ENCODE data around the gene DDX17. TPM values are rescaled to one million over a fixed set of nuclear protein-coding genes. Genes with fewer than 3 reads are reported as not detected.

The DDX17 gene
- total RNA-seq, 1 experiment from 2014 or later: 399 TPM

DNA sequence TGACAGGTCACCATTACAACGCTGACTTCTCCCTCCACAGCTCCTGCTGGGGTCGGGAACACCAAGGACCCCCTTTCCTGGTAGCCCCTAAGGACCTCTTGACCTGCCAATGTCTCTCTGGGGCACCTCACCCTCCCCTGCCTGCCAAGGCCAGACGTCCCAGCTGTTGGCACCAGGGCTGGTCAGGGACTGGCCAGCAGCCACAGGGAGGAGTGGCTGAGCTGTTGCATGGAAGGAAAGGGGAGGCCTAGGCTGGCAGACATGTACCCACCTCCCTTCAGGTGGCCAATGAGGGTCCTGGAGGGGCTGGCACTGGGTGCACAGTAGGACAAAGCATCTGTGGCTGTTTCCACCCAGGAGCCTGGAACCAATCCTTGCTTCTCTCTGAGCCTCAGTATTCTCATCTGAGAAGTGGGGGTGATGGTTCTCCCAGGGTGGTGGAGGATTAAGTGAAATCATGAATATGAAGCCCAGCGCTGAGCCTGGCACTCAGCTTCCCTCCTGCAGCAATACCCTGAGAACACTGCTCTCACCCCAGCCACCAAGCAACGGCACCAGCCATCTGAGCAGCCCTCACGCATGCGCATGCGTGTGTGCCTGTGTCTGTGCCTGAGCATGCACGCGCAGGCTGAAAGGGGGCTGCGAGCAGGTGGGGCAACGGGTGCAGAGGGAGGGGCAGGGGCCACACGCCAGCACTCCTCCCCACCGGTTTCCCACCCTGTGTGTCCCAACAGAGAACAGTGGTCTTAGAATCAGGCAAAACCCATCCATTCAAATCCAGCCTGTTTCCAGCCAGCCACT lies 57.0 kb downstream of the DDX17 start:
- H3K36me3 Mint-ChIP-seq: no peaks in the 10 kb centered on the region
- POLR2A ChIA-PET: no interaction called here
- H3K4me1 Mint-ChIP-seq: peaks cover 23% of the 10 kb centered on the region

GRCh38 chr22:38446018-38446601 lies 60.0 kb downstream of the DDX17 start:
- Mint-ChIP-seq H3K4me3 (no peak overlapping the region), H3K9me3 (no peaks in the 10 kb centered on the region), H3K27ac (no peak overlapping the region), H3K4me1 (peaks cover 14% of the 10 kb centered on the region), H3K27me3 (ENCODE audit: low read depth) (peaks cover 7% of the 10 kb centered on the region), H3K36me3 (no peaks in the 10 kb centered on the region)
- TF ChIP-seq USF2 (CRISPR knock-in tag; IDR thresholded peaks at IDR 0.05): no peak
- no peak for TF ChIP-seq NR2C2 (CRISPR knock-in tag; IDR thresholded peaks at IDR 0.05)
- no peak for TF ChIP-seq GABPB1 (CRISPR knock-in tag; IDR thresholded peaks at IDR 0.05)
- ATAC-seq: no peak
- ChIA-PET CTCF (interaction anchor here (4.6 kb wide), 1 partner anchor 11 kb away, joined by 54 read pairs; no protein-coding TSS in a partner anchor), POLR2A (no interaction called here)
- no peak for DNase-seq (ENCODE audit: low spot score)

More for the DNA sequence above, 57.0 kb downstream of the DDX17 start:
- no peak for DNase-seq (ENCODE audit: low spot score)
- CTCF ChIA-PET: interaction anchor here (0.9 to 4.6 kb wide), 4 partner anchors 14 to 397 kb away, joined by 4 to 54 read pairs (median 4); no protein-coding TSS in a partner anchor
- peaks cover 33% of the 10 kb centered on the region for H3K27me3 Mint-ChIP-seq (ENCODE audit: low read depth)
- no peak for ATAC-seq
- TF ChIP-seq TP53 (CRISPR knock-in tag; IDR thresholded peaks at IDR 0.05): no peak
- no peak for TF ChIP-seq ZNF396 (CRISPR knock-in tag; IDR thresholded peaks at IDR 0.05; ENCODE audit: borderline replicate concordance)
- TF ChIP-seq JUN (CRISPR knock-in tag; IDR thresholded peaks at IDR 0.05): no peak
- TF ChIP-seq SOX15 (CRISPR knock-in tag; IDR thresholded peaks at IDR 0.05): no peak
- TF ChIP-seq PRRX2 (CRISPR knock-in tag; IDR thresholded peaks at IDR 0.05): no peak
- no peak for TF ChIP-seq FOXP1 (CRISPR knock-in tag; IDR thresholded peaks at IDR 0.05; ENCODE audit: borderline replicate concordance)
- H3K27ac Mint-ChIP-seq: no peak overlapping the region
- no peak overlapping the region for H3K4me3 Mint-ChIP-seq
- no peaks in the 10 kb centered on the region for H3K9me3 Mint-ChIP-seq

DNA sequence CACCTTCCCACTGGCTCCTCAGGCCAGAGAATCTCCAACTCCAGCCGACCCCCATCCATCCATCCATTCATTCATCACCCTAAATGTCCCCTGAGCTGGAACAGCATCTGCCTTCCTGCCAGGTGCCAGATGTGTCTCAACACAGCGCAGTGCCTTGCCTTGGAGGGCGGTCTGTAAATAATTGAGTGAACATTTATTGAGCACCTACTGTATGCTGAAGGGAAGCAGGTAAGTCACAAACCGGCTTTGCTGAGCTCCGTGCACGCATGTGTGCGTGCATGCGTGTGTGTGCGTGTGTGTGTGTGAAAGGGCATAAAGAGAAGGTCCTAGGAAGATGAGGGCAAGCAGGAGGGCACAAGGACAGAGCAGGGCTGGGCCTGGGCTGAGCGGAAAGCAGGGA lies 61.3 kb downstream of the DDX17 start:
- Mint-ChIP-seq H3K4me1 (peaks cover 2% of the 10 kb centered on the region; the same call in 1 of the 2 replicates), H3K4me3 (no peak overlapping the region), H3K9me3 (no peaks in the 10 kb centered on the region), H3K27ac (0 out of 2 replicates have a peak overlapping the region, but pooled peaks have one; percentile 14), H3K27me3 (ENCODE audit: low read depth) (peaks cover 1% of the 10 kb centered on the region), H3K36me3 (no peaks in the 10 kb centered on the region)
- TF ChIP-seq EMX1 (CRISPR knock-in tag; IDR thresholded peaks at IDR 0.05) (no peak), PRRX2 (CRISPR knock-in tag; IDR thresholded peaks at IDR 0.05) (no peak), ZNF317 (CRISPR knock-in tag; IDR thresholded peaks at IDR 0.05; ENCODE audit: borderline replicate concordance, low read depth) (no peak), E2F5 (CRISPR knock-in tag; IDR thresholded peaks at IDR 0.05) (no peak)
- TF ChIP-seq, protein P1, sequence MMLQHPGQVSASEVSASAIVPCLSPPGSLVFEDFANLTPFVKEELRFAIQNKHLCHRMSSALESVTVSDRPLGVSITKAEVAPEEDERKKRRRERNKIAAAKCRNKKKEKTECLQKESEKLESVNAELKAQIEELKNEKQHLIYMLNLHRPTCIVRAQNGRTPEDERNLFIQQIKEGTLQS (CRISPR knock-in tag; conservative IDR thresholded peaks at IDR 0.05): no peak
- CTCF ChIA-PET: interaction anchor here (4.6 kb wide), 1 partner anchor 10 kb away, joined by 54 read pairs; no protein-coding TSS in a partner anchor
- DNase-seq (ENCODE audit: low spot score) (no peak), ATAC-seq (no peak)
- POLR2A ChIA-PET: no interaction called here

- CTCF ChIA-PET: interaction anchor here (0.5 to 1.5 kb wide), 2 partner anchors 9 to 132 kb away, joined by 3 to 7 read pairs; no protein-coding TSS in a partner anchor
- no peaks in the 10 kb centered on the region for H3K4me1 Mint-ChIP-seq
- H3K9me3 Mint-ChIP-seq: no peaks in the 10 kb centered on the region
- POLR2A ChIA-PET: no interaction called here
- H3K36me3 Mint-ChIP-seq: no peaks in the 10 kb centered on the region
- no peak for ATAC-seq
- no peak overlapping the region for H3K4me3 Mint-ChIP-seq
- H3K27ac Mint-ChIP-seq: no peak overlapping the region; the same call in 1 of the 2 replicates
- no peaks in the 10 kb centered on the region; the same call in 1 of the 2 replicates for H3K27me3 Mint-ChIP-seq (ENCODE audit: low read depth)
- DNase-seq (ENCODE audit: low spot score): no peak
- no peak for TF ChIP-seq ZBTB43 (CRISPR knock-in tag; IDR thresholded peaks at IDR 0.05)
- TF ChIP-seq ZNF425 (CRISPR knock-in tag; conservative IDR thresholded peaks at IDR 0.05): no peak
- TF ChIP-seq TEAD1 (CRISPR knock-in tag; IDR thresholded peaks at IDR 0.05): no peak
- no peak for TF ChIP-seq NFATC4 (CRISPR knock-in tag; IDR thresholded peaks at IDR 0.05)
- TF ChIP-seq ELF4 (CRISPR knock-in tag; IDR thresholded peaks at IDR 0.05; ENCODE audit: low read depth): no peak
- peak; percentile 23; the same call in 1 of the 2 replicates for TF ChIP-seq USF2 (CRISPR knock-in tag; IDR thresholded peaks at IDR 0.05)
- no peak for TF ChIP-seq ZNF416 (CRISPR knock-in tag; IDR thresholded peaks at IDR 0.05)
These were observed 62.2 kb downstream of the DDX17 start for GRCh38 chr22:38443628-38444521.

All from WTC11 (cell line).